T47D (cell line): ENCODE results near the gene ABCA2.

Experiments
- DNase-seq, 2 experiments: peaks; one replicate each; pipeline versions ENCODE4 v3.0.0 to v3.0.0-alpha.2; 2011 to 2012; ENCODE audit warnings: low read depth in 1 of 2, low spot score in 1 of 2
- JUND ChIP-seq: IDR thresholded peaks from 2 replicates; pipeline ENCODE4 v1.6.1; 2012; ENCODE audit warnings: low read depth
- in situ Hi-C: cut with HindIII; loops from 2 replicates; pipeline ENCODE4 v1.10.0; 2016; ENCODE audit warnings: low sequenced_read_pairs, low pct_unique_long_range_greater_than_20kb

Gene ABCA2

DNA sequence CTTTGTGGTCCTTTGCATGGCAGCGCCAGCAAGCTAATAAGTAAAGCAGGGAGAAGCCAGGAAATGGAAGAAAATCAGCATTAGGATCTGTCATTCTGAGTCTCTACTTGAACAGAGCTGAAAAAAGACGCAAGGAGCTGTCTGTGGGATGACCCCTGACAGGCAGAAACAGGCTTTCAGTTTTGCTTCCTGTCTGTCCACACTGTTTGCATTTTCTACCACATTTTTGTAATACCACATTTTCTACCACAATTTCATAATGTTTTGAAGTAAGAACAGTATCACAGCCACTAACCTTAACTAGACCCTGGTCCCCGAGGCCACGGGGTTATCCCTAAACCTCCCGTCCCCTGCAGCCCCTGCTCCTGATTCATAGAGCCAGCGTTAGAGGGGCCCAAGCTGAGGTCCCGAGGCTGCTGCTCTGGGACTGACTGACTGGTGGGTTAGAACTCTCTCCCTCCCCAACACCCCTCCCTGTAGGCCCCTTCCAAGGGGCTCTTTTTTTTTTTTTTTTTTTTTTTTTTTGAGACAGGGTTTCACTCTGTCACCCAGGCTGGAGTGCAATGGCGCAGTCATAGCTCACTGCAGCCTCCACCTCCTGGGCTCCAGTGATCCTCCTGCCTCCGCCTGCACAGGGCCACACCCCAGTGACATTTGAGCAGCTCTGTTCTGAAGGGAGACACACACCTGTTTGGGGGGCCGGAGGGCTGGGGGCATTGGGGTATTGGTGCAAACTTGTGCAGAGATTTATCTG lies 27.7 kb downstream of the ABCA2 start:
- in situ Hi-C loops: no loop called here
- no peak for TF ChIP-seq JUND
- no peak for DNase-seq

DNA sequence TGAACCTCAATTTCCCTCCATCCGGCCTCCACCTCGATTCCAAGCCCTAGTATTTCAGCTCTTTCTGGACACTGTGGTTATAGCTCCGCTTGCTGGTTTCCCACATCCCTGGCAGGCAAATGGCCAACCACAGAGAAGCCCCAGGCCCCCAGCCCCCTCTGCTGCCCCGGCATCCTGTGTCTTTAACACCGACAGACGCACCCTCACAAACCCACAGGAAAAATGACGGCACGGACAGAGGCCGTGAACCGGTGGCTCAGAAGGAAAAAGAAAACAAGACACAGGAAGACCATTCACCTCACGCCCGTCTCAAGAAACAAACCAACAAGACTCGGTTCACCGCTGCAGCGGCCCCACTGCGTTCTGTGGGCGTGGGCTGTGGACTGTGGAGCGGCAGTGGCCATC lies 30.2 kb downstream of the ABCA2 start:
- TF ChIP-seq JUND: no peak
- in situ Hi-C loops: no loop called here
- DNase-seq: no peak

DNA sequence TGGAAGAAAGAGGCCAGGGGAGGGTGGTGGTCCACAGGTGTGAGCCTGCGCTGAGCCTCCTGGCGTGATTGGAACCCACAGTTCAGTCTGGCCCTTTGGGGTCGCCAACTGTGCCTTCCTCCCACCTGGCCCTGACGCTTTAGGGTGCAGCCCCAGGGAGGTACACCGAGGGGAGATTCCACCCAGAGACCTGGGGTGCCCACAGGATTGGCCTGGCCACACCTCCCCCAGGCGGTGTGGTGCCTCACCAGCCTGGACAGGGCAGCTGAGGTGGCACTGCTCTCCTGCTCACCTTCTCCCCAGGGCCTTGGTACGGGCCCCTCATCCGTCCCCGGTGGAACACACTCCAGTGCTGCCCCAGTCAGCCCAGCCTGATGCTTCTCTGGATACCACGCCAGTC lies 30.7 kb downstream of the ABCA2 start:
- in situ Hi-C loops: no loop called here
- DNase-seq: peak in 1 of 2 experiments; percentile 41
- no peak for TF ChIP-seq JUND

DNA sequence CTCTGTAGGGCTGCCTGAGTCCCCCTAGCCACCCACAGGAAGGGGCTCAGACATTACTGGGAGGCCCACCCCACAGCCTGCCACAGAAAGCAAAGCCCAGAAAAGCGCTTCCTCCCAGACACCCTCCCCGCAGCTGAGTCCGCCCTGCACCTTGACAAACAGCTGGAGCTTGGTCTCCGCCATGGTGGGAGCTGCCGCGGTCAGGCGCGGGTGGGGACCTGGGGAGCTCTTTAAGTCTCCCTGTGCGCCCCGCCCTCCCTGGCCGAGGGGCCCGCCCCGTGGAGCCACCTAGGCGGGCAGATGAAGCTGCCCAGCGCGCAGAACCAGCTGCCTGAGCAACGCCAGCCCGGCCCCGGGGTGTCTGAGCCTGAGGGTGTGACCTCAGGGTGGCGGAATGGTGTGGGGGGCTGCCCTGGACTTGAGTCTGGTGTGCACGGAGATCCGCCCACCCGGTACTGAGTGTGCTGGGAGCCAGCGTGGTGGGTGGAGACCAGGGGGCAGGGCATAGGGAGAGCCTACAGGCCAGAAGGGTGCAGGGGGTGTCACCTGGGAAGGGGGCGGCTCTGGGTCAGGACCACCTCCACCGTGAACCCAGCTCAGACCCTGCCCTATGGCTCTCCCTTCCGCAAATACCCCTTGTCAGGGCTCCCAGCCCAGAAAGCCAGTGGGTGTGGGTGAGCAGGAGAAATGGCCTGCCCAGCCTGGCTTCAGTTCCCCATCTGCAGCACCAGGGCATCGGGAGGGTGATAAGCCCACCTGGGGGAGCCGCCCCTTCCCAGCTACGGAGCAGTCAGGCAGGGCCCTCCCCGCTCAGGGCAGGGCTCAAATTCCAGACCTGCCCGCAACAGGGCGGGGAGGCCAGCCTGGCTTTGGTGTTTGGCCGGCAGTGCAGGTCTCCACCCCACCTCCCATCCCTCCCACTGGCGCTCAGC lies 31.4 kb downstream of the ABCA2 start, which contains the start of gene CLIC3:
Gene CLIC3 (minus strand): TSS at position 208 of the 932 bp plus-strand sequence. CDS start 25 bp downstream, at position 183.
- DNase-seq: peak; percentile 92 to 97
- no peak for TF ChIP-seq JUND
- in situ Hi-C loops: no loop called here

DNA sequence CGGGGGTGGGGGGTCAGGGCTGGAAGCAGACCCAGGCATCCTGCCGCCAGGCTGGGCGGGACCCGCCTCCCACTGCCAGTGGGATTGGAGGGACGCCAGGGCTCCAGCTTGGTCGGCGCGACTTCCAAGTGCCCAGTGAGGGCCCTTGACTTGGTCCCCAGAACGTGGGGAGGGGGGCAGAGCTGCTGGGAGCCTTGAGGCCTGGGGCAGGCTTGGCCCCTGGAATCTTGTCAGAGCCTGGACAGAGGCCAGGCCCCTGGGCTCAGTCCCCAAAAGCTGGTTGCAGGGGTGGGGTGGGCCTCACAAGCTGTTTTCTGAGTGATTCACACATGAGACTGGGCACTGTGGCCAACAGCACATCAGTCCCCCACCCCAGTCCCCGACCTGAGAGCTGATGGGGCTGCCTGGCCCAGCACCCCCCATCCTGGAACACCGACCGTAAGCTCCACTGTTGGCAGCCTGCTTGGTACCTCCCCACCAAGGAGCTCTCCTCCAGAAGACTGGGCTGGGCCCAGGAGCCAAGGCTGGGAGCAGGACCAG lies 32.2 kb downstream of the ABCA2 start:
- in situ Hi-C loops: no loop called here
- TF ChIP-seq JUND: no peak
- peak; percentile 48 to 67 for DNase-seq

DNA sequence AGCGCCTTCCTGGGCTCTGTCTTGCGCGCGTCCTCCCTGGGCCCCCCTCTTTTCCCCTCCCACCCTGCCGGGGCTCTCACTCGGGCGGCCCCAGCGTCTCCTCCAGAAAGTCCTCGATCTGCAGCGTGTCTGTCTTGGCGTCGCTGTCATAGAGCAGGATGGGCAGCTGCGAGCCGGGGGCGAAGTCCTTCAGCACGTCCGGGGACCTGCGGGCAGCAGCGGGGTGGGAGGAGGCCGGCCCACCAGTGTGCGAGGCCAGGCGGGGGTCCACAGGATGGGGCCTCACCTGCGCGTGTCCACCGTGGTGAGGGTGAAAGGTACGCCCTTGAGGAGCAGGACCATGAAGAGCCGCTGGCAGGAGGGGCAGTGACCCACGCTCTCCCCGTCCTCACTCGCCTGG lies 32.7 kb downstream of the ABCA2 start:
- no peak for TF ChIP-seq JUND
- no peak for DNase-seq
- in situ Hi-C loops: no loop called here

DNA sequence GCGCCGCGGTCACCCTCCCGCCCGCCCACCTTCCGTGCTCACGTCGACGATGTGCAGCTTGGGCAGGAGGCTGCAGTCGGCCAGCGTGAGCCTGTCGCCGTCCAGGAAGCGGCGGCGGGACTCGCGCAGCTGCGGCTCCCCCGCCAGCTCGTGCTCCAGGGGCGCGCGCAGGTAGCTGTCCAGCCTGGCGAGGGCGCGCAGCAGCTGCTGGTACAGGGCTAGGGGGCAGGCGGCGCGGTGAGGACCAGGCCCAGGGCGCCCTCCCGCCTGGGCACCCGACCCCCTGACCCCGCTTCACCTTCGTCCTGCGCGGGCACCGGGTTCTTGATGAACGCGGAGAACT lies 33.2 kb downstream of the ABCA2 start:
- no peak for TF ChIP-seq JUND
- in situ Hi-C loops: no loop called here
- no peak for DNase-seq

DNA sequence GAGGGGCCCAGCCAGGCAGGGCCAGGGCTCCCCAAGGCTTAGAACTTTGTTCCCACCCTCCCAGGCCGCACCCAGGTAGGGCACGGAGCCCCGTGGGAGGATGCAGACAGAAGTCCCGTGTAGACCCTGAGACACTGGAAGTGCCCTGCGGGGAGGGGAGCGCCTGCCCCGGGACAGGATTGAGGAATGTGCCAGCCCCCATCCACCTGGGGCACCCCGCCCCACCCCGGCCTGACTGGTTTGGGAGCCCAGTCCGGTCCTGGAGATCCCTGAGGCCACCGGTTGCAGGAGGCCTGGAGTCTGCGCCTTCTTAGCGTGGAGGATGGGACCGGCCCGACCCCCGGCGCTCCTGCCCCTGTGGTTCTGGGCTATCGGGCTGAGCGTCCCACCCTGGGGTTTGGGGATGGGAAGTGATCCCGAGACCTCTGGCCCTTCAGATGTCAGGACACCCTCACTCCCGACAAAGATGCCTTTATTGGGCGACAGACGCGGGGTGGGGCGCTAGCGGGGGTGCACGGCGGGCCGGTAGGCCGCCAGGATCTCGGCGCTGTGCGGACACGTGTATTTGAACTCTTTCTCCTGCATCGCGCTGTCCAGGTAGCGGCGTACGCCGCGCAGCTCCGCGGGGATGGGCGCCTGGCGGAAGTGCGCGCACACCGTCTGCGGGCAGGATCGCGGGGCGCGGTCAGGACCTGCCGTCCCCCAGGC lies 33.7 kb downstream of the ABCA2 start:
- no peak for TF ChIP-seq JUND
- DNase-seq: peak; percentile 85 to 91
- in situ Hi-C loops: no loop called here

DNA sequence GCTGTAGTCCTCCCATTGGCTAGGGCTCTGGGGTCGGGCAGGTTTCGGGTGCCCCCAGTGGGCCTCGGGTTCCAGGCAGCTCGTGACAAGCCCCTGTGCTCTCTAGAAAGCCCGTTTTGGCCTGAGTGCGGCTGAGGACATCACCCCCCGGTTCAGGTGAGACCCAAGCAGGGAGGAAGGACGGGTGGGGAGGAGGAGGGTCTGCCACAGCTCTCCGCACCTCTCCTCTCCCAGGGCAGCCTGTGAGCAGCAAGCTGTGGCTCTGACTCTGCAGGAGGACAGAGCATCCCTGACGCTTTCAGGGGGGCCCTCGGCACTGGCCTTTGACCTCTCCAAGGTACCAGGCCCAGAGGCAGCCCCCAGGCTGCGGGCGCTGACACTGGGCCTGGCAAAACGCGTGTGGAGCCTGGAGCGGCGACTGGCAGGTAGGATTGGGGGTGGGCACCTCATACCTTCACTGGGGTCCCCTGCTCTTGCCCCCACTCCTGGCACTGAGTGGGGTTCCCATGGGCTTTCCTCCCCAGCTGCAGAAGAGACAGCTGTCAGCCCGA lies 35.1 kb downstream of the ABCA2 start:
- in situ Hi-C loops: no loop called here
- DNase-seq: no peak
- no peak for TF ChIP-seq JUND

DNA sequence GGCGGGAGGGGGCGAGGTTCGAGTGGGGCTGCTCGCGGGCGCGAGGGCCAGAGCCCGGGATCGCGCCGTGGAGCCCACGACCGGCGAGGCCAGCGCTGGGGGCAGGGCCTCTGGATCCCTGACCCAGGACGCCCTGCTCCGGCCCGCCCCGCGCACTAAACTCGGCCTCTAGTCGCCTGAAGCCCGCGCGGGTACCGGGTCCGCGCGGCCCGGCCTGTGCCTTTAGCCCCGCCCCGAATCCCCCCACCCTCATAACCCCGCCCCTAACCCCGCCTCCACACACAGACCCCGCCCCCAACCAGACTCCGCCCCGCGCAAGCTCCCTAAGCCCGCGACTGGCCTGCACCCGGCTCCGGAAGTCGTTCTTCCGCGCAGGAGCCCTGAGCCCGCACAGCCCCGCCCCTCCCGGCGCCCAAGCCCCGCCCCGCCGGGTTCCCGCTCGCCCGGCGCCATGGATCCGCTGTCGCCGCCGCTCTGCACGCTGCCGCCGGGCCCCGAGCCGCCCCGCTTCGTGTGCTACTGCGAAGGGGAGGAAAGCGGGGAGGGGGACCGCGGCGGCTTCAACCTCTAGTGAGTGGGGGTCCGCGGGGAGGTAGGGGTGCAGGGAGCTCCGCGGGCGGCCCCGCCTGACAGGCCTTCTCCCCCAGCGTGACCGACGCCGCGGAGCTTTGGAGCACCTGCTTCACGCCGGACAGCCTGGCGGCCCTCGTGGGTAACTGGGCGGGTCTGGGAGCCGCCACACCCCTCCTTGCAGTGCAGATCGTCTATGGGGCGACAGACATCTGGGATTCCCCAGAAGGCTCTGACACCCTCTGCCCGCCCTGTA lies 35.8 kb downstream of the ABCA2 start, which contains the start of gene PAXX:
Gene PAXX (plus strand): TSS at position 430 of the 826 bp plus-strand sequence. CDS start 22 bp downstream, at position 452.
- DNase-seq: peak; percentile 96 to 98
- TF ChIP-seq JUND: no peak
- in situ Hi-C loops: no loop called here

DNA sequence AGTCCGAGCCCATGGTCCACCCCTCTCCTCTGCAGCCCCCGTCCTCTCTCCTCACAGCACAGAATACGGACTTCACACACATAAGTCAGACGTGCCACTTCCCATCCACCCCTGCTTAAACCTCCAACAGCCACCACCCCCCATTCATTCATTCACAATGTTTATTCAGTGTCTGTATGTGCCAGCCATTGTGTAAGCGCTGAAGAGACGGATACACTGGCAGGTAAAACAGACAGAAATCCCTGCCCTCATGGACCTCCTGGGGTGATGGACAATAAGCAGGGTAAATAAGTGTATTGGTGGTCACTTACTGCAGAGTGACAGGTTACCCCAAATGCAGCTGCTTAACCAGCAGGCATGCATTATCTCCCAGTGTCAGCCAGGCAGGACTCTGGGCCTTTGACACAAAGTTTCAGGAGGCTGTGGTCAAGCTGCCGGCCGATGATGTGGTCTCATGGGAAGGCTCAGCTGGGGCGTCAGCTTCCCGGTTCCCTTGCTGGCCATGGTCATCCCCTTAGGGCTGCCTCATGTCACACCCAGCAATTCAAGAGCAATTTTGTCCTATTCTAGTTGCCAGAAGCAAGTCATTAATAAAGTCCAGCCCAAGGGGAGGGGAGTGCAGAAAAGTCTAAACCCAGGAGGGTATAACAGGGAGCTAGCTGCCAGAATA lies 37.7 kb downstream of the ABCA2 start:
- no peak for DNase-seq
- in situ Hi-C loops: no loop called here
- no peak for TF ChIP-seq JUND
